RWPE2 (cell line): Measurements from ENCODE around the gene RPTOR.
"Not testable (repeated sequence)": the region's sequence is repeated elsewhere in the genome, so short reads cannot be mapped to it uniquely, and the experiment has no call there.

ENCODE experiments used
- ATAC-seq: fragments of 200-7000 bp; cut with Tn5 transposase; 3 replicates; pipeline ENCODE4 v1.9.1; 2021; ENCODE audit warnings: low read depth
- DNase-seq: peaks from one replicate; pipeline ENCODE4 v3.0.0-alpha.2; 2020; ENCODE audit warnings: low spot score
- H3K27ac ChIP-seq: fragments of 450-650 bp; 2 replicates; pipeline ENCODE4 v1.5.1; 2017; ENCODE audit warnings: mild to moderate bottlenecking; ENCODE audit not compliant: poor library complexity, severe bottlenecking
- H3K27me3 ChIP-seq: fragments of 250-450 bp; sonication (Bioruptor Pico); 2 replicates; pipeline ENCODE4 v1.5.1; 2021; ENCODE audit warnings: mild to moderate bottlenecking, moderate library complexity; ENCODE audit not compliant: insufficient read depth, poor library complexity, severe bottlenecking
- H3K36me3 ChIP-seq: fragments of 250-450 bp; sonication (Bioruptor Pico); 2 replicates; pipeline ENCODE4 v1.5.1; 2020; ENCODE audit warnings: low read depth, mild to moderate bottlenecking, moderate library complexity
- H3K4me1 ChIP-seq: fragments of 250-450 bp; sonication (Bioruptor Pico); 2 replicates; pipeline ENCODE4 v1.5.1; 2021; ENCODE audit warnings: mild to moderate bottlenecking, moderate library complexity; ENCODE audit not compliant: insufficient read depth, poor library complexity, severe bottlenecking
- H3K4me3 ChIP-seq: fragments of 250-450 bp; sonication (Bioruptor Pico); 2 replicates; pipeline ENCODE4 v1.5.1; 2021; ENCODE audit warnings: mild to moderate bottlenecking, moderate library complexity; ENCODE audit not compliant: severe bottlenecking
- H3K9me3 ChIP-seq: fragments of 250-450 bp; sonication (Bioruptor Pico); 2 replicates; pipeline ENCODE4 v1.5.1; 2021; ENCODE audit warnings: mild to moderate bottlenecking, moderate library complexity; ENCODE audit not compliant: severe bottlenecking
- TF ChIP-seq, protein P1 (sequence below): fragments of 450-650 bp; IDR thresholded peaks from one replicate; pipeline ENCODE4 v1.5.1; 2017; ENCODE audit warnings: mild to moderate bottlenecking, moderate library complexity; ENCODE audit not compliant: poor library complexity, severe bottlenecking

RPTOR gene

DNA sequence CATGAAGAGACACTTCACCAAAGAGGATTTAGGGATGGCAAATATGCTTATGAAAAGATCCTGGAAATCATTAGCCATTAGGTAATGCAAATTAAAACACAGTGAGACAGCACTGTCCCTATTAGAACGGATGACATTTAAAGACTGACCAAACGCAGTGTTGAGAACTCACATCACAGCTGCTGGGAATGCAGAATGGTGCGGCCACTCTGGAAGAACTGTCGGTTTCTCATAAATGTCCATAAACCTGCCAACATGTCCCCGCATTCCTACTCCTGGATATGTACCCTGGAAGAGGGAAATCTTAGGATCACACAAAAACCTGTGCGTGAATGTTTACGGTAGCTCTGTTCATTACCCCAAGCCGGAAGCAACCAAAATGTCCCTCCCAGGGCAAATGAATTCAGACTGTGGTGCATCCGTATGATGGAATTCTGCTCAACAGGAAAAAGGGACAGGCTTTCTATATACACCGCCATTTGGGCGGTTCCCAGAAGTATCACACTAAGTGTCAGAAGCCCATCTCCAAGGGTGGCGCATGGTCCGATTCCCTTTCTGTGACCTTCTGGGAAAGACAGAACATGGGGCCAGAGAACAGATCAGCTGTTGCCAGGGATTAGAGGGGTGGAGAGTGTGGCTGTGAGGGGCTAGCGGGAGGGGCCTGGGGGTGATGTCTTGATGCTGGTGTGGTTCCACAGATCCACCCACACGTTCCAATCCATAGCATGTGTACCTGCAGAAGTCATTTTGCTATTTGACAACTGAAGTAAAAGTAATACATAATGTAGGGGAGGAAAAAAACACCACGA is 249.8 kb downstream of the RPTOR start:
- DNase-seq: no peak
- H3K4me3 ChIP-seq: no peak overlapping the region
- no peak for ATAC-seq
- no peaks in the 10 kb centered on the region for H3K9me3 ChIP-seq
- peak overlapping the region; percentile 63 for H3K27ac ChIP-seq
- H3K27me3 ChIP-seq: no peaks in the 10 kb centered on the region
- 0 out of 2 replicates have a peak, but pooled peaks cover 10% of the 10 kb centered on the region for H3K36me3 ChIP-seq
- peaks cover 44% of the 10 kb centered on the region for H3K4me1 ChIP-seq
- TF ChIP-seq, protein P1, sequence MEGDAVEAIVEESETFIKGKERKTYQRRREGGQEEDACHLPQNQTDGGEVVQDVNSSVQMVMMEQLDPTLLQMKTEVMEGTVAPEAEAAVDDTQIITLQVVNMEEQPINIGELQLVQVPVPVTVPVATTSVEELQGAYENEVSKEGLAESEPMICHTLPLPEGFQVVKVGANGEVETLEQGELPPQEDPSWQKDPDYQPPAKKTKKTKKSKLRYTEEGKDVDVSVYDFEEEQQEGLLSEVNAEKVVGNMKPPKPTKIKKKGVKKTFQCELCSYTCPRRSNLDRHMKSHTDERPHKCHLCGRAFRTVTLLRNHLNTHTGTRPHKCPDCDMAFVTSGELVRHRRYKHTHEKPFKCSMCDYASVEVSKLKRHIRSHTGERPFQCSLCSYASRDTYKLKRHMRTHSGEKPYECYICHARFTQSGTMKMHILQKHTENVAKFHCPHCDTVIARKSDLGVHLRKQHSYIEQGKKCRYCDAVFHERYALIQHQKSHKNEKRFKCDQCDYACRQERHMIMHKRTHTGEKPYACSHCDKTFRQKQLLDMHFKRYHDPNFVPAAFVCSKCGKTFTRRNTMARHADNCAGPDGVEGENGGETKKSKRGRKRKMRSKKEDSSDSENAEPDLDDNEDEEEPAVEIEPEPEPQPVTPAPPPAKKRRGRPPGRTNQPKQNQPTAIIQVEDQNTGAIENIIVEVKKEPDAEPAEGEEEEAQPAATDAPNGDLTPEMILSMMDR: no peak

GRCh38 chr17:80795090-80795580 is 250.5 kb downstream of the RPTOR start:
- peaks cover 38% of the 10 kb centered on the region for H3K4me1 ChIP-seq
- H3K27me3 ChIP-seq: no peaks in the 10 kb centered on the region
- DNase-seq (no peak), ATAC-seq (no peak)
- no peak overlapping the region for H3K4me3 ChIP-seq
- H3K27ac ChIP-seq: no peak overlapping the region
- TF ChIP-seq, protein P1: no peak
- no peaks in the 10 kb centered on the region for H3K9me3 ChIP-seq
- 0 out of 2 replicates have a peak, but pooled peaks cover 10% of the 10 kb centered on the region for H3K36me3 ChIP-seq

GRCh38 chr17:80795754-80796153 is 251.1 kb downstream of the RPTOR start:
- ATAC-seq: no peak
- Histone ChIP-seq H3K36me3 (0 out of 2 replicates have a peak, but pooled peaks cover 10% of the 10 kb centered on the region), H3K27ac (no peak overlapping the region), H3K4me3 (no peak overlapping the region), H3K4me1 (peaks cover 35% of the 10 kb centered on the region), H3K27me3 (no peaks in the 10 kb centered on the region), H3K9me3 (no peaks in the 10 kb centered on the region)
- TF ChIP-seq, protein P1: no peak
- DNase-seq: no peak

- Histone ChIP-seq H3K27me3 (no peaks in the 10 kb centered on the region), H3K36me3 (0 out of 2 replicates have a peak, but pooled peaks cover 6% of the 10 kb centered on the region), H3K4me3 (no peak overlapping the region), H3K4me1 (peaks cover 28% of the 10 kb centered on the region), H3K9me3 (no peaks in the 10 kb centered on the region), H3K27ac (no peak overlapping the region)
- DNase-seq (no peak), ATAC-seq (no peak)
- TF ChIP-seq, protein P1: no peak
Observed at GRCh38 chr17:80796430-80796861, 251.8 kb downstream of the RPTOR start.

DNA sequence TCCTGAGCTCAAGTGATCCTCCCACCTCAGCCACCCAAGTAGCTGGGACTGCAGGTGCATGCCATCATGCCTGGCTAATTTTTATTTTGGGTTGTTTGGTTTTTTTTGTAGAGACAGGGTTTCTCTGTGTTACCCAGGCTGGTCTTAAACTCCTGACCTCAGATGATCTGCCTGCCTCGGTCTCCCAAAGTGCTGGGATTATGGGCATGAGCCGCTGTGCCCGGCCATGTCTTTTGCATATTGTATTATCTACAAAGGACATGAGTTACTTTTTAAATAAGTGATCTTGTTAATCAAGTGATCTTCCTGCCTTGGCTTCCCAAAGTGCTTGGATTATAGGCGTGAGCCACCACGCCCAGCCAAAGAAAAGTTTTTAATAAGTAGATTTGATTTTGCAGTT is 252.6 kb downstream of the RPTOR start:
- not testable (repeated sequence) for H3K36me3 ChIP-seq, ATAC-seq, H3K27ac ChIP-seq, H3K27me3 ChIP-seq, H3K4me3 ChIP-seq, H3K9me3 ChIP-seq, DNase-seq
- peaks cover 20% of the 10 kb centered on the region for H3K4me1 ChIP-seq
